AG10803 (cell line): ENCODE measurements around the gene POU2AF2.

Experiments used
- DNase-seq: peaks from one replicate; pipeline ENCODE4 v3.0.0; 2010; ENCODE audit warnings: low read depth
- H3K4me3 ChIP-seq: 2 replicates; pipeline ENCODE4 v1.5.1; 2011; ENCODE audit warnings: mild to moderate bottlenecking, low read length, control low read depth
- CTCF ChIP-seq: conservative IDR thresholded peaks from 2 replicates; pipeline ENCODE4 v1.5.1; 2011; ENCODE audit warnings: mild to moderate bottlenecking, low read length, control low read depth, inconsistent platforms

Gene POU2AF2

GRCh38 chr11:111320728-111321568 is 75.4 kb downstream of the POU2AF2 start:
- no peak for TF ChIP-seq CTCF
- DNase-seq: peak; percentile 20
- no peak overlapping the region for H3K4me3 ChIP-seq

GRCh38 chr11:111322534-111322933 is 77.0 kb downstream of the POU2AF2 start:
- no peak overlapping the region for H3K4me3 ChIP-seq
- TF ChIP-seq CTCF: no peak
- DNase-seq: no peak

GRCh38 chr11:111324277-111324720 is 78.8 kb downstream of the POU2AF2 start:
- TF ChIP-seq CTCF: no peak
- H3K4me3 ChIP-seq: no peak overlapping the region; the same call in none of the 2 replicates
- DNase-seq: peak; percentile 29

- TF ChIP-seq CTCF: no peak
- no peak for DNase-seq
- H3K4me3 ChIP-seq: no peak overlapping the region
Measured at GRCh38 chr11:111325259-111325658, 79.7 kb downstream of the POU2AF2 start.

- no peak for DNase-seq
- TF ChIP-seq CTCF: no peak
- no peak overlapping the region for H3K4me3 ChIP-seq
Measured at GRCh38 chr11:111326824-111327223, 81.3 kb downstream of the POU2AF2 start.

- no peak for DNase-seq
- no peak overlapping the region for H3K4me3 ChIP-seq
- no peak for TF ChIP-seq CTCF
Measured at GRCh38 chr11:111327908-111328624, 82.5 kb downstream of the POU2AF2 start.
